GM21528 (cell line): ENCODE measurements around the gene KLK12.

Source experiments
- ATAC-seq: cut with Tn5 transposase; IDR thresholded peaks from one replicate; pipeline ENCODE4 v1.9.1; 2021; ENCODE audit warnings: mild to moderate bottlenecking, moderate library complexity; ENCODE audit not compliant: unreplicated experiment, low FRiP score

The KLK12 gene

DNA sequence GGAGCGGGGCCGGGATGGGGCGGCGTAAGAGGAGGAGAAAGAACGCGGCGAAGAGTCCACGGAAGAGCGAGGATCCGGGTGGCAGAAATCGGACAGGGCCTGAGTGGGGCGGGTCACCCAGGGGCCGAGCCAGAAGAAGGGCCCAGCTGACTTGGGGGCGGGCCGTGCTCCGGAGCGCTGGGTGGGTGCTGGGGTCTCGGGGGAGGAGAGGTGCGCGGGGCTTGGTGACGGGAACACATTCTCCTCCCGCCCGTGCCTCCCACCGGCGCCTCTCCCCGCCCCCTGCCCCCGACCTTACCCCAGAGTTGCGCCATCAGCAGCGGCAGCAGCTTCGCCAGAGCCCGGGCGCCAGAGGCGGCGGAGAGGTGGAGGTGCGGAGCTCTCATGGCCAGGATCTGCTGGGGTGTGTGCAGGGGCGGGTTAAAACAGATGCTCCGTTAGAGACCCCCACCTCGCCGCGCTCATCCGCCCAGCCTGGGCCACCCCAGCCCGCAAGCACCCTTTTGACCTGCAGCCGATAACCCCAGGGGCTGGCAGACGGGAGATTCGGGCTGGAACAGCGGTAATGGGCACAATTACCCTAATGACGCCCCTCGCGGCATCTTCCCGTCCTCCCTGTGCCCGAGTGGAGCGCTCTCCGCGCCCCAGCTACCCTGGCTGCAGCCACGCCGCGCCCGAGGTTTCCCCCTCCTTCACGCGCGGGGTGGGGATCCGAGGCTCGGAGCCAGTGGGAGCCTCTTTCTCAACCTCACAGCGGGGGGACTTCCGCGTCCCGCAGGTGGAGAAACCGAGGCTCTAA lies 15.9 kb downstream of the KLK12 start:
- no peak for ATAC-seq

DNA sequence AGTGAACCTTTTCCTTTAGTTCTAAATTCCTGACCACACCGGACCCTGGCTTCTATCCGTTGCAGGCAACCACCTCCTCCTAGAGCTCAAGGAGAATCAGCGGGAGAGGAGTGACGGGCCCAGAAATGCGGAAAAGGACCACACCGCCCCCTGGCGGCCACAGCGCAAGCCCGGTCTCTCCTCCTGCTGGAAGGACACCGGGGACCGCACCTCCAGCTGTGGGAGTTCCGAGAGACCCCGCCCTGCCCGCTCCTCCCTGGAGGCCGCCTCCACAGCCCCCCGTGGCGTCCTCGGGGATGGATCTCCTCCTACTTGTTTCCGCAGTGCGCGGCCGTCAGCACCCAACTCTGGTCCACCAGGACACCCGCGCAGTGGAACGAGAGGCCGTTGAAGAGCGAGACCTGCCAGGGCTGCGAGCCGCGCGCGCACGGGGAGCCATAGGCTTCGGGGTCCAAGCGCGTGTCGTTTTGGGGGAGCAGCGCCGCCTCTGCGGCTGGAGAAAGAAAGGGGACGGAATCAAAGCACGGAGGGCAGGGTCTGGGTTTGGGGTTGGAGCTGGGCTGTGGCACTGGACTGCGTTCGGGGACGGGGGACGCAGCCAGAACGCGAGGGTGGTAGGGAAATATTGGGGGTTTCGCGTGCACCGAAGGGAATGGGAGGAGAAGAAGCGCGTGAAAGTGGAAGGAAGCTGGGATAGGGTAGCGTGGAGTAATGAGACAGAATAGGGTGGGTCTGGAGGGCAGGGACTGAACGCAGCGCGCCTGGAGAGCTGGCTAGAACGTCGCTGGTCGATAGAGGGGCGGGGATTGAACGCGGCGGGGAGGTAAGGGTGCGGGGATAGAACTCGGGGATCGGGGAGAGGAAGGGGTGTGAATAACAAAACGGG lies 17.8 kb downstream of the KLK12 start:
- no peak for ATAC-seq

DNA sequence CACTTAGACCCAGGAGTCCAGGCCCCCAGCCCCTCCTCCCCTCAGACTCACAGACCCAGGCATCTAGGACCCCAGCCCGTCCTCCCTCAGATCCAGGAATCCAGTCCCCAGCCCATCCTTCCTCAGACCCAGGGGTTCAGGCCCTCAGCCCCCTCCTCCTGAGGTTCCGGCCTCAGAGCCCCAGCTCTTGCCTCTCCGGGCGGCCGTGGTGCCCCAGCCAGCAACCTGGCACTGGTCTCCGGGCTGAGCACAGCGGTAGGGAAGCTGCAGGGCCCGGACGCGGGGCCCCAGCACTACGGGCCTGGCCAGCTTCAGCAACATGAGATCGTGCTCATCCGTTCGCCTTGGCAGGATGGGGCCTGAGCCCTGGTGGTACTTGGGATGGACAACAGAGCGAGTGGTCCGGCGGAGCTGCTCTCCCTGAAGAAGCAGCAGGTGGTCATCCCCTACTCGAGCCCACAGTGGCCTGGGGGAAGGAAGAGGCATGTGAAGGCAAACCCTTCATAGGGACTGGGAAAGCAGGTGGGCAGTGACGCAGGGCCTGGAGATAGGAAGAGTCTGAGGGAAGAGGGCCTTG lies 19.0 kb downstream of the KLK12 start:
- no peak for ATAC-seq

DNA sequence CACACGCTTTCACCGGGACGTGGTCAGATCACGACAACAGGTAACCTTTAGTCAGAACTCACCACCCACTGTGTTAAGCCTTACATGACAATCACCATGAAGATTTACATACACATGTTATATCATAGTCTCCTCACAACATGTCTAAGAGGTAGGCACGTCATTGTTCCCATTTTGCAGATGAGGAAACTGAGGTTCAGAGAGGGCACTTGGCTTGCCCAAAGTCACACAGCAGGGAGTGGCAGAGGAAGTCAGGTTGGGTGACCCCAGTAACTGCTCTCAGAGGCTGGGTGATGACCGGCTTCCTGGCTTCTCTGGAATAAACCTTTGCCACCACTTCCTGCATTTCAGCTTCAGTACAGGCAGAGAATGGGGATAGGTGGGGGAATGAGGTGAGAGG lies 20.6 kb downstream of the KLK12 start:
- ATAC-seq = no peak

DNA sequence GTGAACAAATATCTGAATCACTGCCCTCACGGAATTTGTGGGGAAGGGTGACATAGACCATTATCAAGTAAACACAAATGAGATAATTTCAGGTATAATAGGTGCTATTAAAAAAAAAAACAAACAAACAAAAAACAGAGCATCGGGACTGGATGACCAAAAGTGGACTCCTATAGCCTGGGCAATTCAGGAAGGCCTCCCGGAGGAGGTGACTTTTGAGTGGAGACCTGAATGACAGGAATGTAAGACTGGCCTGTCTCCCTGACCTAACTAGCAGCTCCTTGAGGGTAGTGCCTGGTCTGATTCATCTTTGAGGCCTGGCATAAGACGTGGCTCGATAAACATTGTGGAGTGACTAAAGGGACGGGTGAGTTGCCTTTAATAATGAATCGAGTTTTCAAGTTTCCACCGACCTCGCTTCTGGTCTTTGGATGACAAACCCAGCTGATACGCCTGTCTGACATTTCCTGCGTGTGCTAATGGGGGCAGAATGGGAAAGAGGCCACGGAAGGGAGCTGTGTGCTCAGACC lies 22.1 kb downstream of the KLK12 start:
- no peak for ATAC-seq

DNA sequence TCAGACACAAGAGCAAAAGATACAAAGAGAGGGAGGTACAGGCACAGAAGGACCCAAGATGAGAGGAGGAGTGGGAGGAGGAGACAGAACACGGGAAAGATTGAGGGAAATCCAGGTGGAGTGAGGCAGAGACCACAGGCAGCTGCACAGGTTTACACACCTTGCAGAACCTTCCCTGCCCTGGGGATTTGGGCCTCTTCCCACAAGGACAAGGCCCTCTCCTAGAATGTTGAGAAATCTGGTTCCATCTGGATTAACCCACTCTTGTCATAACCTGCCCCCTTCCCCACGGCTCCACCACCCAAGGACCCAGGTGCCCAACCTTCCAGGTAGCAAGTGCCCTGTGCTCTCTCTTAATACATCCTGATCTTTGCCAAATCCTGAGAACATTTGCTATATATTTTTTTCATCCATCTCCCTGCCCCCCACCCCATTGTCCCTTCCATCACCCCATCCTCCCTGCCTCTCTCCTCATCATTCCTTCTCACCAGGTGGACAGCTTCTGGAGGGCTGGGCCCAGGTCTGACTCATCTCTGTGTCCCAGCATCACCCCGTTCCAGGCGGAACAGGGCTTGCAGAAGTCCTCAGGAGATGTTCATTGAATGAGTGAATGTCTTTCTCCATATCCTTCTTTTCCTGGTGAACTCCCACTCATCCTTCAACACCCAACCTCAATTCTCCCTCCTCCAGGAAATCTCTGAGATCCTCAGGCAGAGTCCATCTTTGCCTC lies 24.6 kb downstream of the KLK12 start:
- no peak for ATAC-seq

DNA sequence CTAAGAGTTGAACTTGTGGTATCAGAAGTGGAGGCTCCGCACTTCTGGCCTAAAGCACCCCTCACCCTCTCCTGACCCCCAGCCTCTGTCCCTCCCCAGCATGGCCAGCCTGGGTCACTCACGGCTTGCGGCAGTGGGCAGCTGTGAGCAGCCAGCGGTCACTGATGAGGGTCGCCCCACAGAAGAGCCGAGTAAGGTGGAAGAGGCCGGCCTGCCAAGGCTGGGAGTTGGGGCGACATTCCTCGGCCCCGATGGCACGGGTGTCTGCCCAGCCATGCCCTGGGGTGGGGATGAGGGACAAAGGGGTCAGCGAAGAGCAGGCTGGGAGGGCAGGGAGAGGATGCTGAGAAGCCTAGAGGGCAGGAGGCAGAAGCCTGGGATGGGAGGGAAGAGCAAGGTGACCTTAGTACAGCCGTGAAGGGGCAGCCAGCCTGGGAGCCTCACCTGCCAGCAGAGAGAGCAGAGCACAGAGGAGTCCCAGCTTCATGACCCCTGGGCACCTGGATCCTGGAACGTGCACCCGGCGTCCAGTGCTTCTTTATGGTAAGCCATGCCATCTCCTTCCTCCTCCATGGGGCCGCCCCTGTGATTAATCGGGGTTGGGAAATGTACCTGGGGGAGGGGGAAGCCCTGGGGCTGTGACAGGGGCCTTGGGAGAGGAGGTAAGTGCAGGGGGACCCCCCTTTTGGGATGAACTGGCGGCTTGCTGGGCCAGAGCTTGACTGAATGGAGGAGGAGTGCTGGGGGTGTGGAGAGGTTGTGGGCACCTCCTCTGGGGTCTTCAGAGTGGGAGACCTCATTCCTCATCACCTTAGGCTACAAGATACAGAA lies 25.5 kb downstream of the KLK12 start:
- no peak for ATAC-seq

DNA sequence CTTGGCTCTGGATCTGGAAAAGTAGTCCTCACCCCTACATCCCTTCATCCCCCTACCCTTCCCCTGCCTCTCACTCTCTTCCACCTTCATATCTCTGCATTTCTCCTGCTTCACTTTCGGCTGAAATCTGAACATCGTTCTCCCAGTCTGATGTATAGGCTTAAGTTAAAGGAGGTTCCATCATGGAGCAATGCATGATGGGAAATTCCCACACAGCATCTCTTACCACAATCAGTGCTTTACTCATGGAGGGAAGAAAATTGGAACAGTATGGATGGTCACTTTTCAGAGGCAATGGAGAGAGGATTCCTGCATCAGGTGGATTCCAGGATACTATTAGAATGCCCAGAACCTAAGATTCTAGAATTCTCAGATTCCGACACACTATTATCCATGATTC lies 27.3 kb downstream of the KLK12 start:
- no peak for ATAC-seq

DNA sequence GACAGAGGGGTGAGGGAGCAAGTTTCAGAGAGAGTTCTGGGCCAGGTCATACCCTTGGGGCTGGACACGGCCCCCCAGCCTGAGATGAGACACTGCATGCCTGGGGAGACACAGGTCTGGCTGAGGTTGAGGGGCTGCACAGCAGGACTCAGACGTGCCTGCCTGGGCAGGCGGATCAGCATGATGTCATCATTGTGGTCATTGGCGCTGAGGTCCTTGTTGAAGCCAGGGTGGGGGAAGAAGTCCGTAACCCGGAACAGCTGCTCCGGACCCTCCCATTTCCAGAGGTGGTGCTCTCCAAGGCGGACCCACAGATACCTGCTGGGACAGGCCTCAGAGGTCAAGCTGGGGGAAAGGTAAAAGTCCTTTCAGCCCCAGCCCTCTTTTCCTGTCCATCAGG lies 28.4 kb downstream of the KLK12 start:
- no peak for ATAC-seq

DNA sequence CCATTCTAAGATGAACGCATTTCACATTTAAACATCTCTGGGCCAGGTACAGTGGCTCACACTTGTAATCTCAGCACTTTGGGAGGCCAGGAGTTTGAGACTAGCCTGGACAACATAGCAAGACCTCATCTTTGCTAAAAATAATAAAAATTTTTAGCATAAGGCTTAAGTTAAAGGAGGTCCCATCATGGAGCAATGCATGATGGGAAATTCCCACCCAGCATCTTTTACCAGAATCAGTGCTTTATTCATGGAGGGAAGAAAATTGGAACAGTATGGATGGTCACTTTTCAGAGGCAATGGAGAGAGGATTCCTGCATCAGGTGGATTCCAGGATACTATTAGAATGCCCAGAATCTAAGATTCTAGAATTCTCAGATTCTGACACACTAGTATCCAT lies 29.6 kb downstream of the KLK12 start:
- no peak for ATAC-seq

DNA sequence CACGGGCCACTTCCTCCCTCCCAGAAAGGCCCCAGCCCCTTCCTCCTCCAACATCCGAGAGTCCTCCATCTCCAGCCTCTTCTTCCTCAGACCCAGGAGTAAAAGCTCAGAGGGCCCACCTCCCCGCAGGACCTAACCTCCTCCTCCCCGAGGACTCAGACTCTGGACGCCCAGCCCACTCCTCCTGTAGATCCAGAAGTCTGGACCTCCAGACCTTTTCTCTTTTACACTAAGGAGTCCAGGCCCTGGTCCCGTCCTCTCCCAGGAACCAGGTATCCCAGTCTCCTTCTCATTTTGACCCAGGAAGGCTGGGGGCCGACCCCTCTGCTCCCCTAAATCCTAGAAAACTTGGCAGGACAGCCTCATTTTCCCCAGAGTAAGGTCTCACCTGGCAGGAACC lies 31.5 kb downstream of the KLK12 start:
- no peak for ATAC-seq

DNA sequence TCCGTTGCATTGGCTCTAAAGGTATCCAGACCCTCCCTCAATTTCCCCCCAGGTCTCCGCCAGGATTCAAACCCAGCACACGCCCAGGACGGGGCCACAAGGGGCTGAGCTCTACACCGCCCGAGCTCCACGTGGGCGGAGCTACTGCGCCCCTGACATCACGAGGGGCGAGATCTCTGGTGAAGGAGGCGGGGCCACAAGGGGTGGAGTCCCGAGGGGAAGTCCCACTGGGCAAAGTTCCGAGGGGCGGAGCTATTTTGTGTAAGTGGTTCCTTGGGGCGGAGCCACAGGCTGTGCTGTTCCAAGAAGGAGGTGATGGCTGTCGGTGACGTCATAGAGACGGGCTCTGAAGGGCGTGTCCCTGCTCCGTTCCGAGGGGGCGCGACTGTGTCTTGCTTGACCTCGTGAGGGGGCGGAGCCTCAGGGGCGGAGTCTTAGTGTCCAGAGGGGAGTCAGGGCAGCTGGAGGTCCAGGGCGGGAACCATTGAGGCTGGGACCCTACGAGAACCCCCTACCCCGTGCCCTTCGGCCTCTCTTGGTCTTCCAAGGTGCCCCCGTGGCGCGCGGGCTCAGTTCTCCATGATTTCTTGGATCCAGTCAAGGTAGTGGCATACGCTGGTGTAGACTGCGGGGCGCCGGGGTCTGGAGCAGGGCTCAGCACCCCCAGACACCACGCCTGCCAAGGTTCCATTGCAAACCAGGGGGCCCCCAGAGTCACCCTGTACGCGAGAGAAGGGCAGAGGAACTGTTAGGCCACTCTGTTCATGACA lies 32.1 kb downstream of the KLK12 start:
- no peak for ATAC-seq

DNA sequence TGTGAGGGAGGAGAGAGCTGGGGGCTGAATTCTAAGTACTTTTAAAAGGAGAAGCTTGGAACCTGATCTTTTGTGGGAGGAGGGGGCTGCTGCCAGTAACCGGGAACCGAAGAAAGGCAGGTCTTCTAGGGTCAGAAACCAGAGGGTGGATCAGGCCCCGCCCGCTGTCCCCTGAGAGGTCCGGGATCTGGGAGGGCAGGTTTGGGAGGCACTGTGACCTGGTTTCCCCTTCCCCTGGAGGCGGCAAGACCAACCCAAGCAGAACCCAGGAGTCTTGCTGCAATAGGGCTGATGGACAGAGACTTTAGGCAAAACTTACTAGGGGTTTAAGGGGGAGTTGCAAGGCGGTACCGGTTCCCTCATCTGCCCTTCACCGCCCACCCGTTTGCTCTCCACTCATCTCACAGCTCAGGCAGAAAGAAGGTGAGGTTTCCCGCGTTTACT lies 32.7 kb downstream of the KLK12 start:
- no peak for ATAC-seq

DNA sequence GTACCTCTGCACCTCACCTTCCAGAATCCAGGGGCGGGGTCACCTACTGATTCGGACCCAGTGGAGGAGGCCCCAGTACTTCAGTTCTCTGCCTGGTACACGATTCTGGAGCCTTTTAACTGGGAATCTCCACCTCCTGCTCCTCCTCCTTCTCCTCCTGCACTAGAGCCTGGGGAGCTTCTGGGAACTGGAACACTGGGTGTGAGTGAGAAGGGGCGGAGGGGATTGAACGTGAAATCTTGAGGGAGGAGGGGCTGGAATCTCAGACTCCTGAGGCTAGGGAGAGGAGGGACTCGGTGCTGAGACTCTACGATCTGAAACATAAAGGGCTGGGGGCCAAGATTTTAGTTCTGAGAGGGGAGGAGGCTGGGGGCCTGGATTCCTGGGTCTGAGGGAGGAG lies 33.3 kb downstream of the KLK12 start, which contains the start of gene KLK8:
Gene KLK8 (minus strand): TSS at position 90 of the 400 bp plus-strand sequence. CDS start 437 bp downstream, outside the sequence.
- ATAC-seq = no peak

DNA sequence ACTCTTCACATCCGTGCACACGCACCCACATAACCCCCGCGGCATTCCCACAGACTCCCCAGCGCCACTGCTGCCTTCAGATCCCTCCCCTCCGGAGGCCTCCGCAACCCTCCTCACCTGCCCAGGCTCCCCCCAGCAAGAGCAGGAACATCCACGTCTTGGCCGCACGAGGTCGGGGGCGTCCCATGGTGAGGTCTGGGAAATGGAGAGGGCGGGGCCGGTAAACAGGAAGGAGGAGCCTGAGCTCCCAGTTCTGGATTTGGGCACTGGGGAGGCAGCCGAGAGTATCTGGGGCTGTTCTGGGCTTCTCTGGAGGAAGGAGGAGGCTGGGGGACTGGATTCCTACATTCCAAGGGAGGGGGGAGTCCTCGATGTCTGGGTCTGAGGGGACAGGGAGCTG lies 33.8 kb downstream of the KLK12 start:
- no peak for ATAC-seq

DNA sequence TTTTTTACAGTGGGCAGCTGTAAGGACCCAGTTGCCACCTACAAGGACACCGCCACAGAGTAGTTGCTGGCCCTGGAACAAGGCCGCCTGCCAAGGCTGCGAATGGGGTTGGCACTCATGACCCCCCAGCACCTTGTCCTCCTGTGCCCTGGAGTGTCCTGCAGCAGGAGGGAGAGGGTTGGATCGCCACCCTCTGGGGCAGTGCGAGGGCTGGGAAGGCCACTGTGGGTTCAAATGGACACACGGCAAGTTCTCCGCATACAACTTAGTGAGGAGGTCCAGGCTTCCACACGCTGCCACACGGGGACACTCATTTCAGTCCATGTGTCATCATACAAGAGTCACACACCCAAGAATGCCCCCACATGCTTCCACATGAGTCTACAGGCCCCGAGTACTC lies 34.4 kb downstream of the KLK12 start:
- no peak for ATAC-seq

DNA sequence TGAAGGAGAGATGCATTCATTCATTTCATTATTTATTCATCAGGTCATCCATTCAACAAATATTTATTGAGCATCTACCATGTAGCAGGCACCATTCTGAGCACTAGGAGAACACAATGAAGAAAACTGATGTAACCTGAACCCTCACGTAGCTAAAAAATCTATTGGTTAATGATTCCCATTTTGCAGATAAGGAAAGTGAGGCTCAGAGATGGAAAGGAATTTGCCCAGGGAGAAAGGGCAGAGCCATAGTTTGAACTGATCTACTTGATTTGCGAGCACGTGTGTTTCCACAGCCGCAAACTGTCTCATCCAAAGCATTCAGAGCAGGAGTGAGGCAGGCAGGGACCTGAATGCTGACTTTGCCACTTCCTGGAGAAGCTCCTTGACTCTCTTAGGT lies 36.1 kb downstream of the KLK12 start:
- no peak for ATAC-seq

DNA sequence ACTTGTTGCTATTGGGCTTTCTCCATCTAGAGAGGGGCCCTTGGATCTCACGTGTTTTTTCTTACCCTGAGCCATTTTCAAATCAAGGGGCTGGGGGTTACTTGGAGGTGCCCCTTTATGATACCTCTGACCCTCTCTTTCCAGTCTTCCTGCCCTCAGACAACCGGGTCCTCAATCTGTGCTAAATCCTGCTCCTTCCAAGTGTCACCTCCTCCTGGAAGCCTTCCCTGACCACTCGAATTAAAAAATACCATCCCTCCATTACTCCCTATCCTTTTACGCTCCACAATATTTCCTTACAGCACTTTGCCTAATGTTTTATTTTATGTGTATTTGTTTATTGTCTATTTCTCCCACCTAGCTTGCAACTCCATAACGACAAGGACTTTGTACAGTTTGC lies 36.7 kb downstream of the KLK12 start:
- no peak for ATAC-seq

DNA sequence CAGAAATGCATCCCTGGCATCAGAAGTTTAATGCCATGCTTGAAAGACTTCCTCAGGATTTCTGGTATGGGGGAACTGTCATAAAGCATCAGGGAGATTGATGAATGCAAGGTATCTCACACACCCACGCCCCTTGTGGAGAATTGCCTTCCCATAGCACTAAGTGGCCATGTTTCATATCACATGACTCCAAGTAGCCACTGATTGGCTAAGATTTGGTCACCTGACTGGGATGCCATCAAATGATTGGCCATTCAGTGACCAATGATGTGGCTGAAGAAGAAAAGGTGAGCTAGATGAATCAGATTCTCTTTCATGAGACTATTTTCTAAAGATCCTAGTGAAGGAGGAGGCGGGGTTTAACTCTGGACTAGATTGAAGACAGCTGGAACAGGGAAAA lies 40.7 kb downstream of the KLK12 start:
- ATAC-seq = no peak
